Left hindlimb (tissue), 1 donor: ENCODE data around the gene ADCY10.
"Not testable (repeated sequence)": the region's sequence is repeated elsewhere in the genome, so short reads cannot be mapped to it uniquely, and the experiment has no call there.

Experiments
- DNase-seq: peaks from one replicate; pipeline ENCODE4 v3.0.0-alpha.2; 2018

ADCY10 gene

GRCh38 chr1:167882376-167882775 lies 31.6 kb downstream of the ADCY10 start:
- DNase-seq, result no peak

DNA sequence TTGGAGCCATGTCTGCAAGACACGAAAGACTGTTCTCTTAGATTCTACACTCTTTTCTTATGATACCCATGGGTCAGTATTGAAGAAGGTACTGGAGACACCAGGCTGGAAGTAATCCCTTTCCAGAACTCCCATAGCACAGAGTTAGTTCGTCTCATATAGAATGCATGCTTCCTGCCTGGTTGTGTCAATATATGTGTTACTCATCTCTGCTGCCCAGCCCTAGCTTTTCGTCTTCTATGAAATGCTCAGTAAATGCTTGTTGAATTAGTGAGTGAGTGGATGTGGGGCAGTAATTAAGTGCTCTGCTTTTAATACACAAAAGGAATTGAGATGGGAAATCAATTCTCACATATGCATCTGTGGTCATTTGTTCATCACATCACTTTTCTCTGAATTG lies 32.1 kb downstream of the ADCY10 start:
- no peak for DNase-seq

- DNase-seq, result no peak
Measured at GRCh38 chr1:167881069-167881468, 32.9 kb downstream of the ADCY10 start.

- DNase-seq, result no peak
Measured at GRCh38 chr1:167880580-167881021, 33.3 kb downstream of the ADCY10 start.

DNA sequence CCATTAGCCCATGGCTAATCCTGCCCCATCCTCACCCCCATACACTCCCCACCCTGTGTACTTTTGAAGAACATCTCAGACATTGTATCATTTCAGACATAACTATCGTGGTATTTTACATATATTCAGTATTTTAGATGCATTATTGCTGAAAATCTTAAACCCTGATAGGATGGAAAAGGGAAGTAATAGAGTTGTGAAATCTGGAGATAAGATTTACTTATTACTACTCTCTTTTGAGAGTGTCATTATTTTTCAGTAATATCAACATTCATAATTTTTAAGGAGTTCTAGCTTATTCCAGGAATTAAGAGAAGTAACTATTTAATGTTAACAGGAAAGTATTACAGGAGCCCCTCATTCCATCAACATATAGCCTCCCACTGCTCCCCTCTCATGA lies 34.4 kb downstream of the ADCY10 start:
- DNase-seq, result no peak

DNA sequence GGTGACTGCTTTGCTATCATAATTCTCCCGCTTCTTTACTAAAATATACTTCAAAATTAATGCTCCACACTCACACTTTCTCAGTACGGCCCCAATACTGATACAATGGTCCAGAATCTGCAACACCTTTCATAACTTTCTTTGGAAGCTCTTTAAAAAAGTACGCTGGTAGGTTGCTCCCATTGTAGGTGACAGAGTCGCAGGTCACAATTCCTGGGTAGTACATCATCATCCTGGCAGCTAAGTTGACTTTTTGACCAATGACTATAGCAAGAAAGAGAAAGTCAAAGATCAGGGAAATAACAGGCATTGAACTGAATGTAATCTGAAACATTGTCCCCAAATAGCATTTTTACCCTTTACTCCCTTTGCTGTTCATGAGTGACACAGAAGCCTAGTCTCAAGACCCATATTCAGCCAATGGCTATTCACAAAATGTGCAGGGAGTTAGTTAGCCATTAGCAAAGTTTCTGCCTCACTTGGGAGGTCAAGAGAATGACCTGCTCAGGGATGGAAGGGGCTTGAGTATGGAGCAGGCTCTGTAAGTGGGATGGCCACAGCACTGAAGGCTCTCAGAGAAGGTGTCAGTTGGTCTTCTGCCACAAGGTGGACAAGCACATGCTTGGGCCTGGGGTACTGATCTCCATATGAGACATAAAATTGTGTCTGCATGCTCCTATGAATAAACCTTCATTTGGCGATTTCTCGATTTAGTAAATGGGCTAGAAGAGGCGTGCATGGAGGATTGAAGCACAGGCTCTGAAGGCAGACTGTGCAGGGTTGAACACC lies 35.4 kb downstream of the ADCY10 start:
- no peak for DNase-seq

DNA sequence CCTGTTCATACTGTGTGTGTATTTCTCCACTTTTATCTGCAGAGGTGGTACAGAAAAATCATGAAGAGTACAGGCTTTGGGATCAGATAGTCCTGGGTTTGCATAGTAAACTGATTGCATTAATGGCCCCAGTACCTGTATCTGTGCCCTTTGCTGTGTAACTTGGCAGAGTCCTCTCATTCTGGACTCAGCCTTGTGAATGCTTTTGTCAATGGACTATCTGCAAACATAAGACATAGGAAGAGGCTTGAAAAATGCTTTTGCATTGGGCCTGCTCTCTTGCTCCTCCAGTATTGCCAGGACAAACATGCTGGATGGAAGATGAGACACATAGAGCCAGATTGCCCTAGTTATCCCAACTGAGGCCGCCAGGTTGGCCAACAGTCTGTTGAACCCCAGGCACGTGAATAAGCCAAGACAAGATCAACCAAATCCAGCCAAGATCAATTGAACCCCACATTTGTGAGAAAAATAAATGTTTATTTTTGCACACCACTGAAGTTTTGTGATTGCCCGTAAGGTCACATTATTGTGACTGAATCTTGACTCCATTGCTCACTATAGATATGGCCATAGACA lies 37.2 kb downstream of the ADCY10 start:
- DNase-seq, result no peak

- DNase-seq, result no peak
Measured at GRCh38 chr1:167871331-167871730, 42.6 kb downstream of the ADCY10 start.

GRCh38 chr1:167869157-167870001 lies 44.6 kb downstream of the ADCY10 start:
- DNase-seq, result not testable (repeated sequence)

GRCh38 chr1:167866739-167867414 lies 47.1 kb downstream of the ADCY10 start:
- not testable (repeated sequence) for DNase-seq

GRCh38 chr1:167866326-167866725 lies 47.6 kb downstream of the ADCY10 start:
- not testable (repeated sequence) for DNase-seq

GRCh38 chr1:167865804-167866308 lies 48.1 kb downstream of the ADCY10 start:
- DNase-seq, result not testable (repeated sequence)

- not testable (repeated sequence) for DNase-seq
Measured at GRCh38 chr1:167865193-167865592, 48.7 kb downstream of the ADCY10 start.

DNA sequence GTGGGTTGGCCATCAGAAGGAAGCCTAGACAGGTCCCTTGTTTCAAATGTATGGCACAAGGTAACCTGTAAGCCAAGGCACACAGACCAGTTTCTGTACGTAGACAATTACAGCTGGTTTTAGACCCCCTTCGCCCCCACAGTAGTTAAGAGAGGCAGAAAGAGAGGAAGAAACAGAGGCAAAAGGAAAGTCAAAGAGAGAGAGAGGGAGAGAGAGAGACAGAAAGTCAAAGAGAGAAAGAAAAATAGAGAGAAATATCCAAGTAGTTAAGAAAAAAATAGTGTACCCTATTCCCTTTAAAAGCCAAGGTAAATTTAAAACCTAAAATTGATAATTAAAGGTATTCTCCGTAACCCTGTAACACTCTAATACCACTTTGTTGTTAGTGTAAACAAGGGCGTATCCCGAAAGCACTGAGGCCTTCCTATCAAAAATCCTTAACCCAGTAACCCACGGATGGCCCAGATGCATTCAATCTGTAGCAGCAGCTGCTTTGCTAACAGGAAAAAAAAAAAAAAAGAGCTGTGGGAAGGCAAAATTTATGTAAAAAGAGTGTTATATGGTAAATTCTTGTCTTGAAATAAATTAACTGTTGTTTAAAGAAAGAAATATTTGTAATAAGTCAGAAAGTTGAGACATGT lies 49.4 kb downstream of the ADCY10 start:
- DNase-seq, result no peak

GRCh38 chr1:167863921-167864279 lies 50.0 kb downstream of the ADCY10 start:
- no peak for DNase-seq

GRCh38 chr1:167863191-167863920 lies 50.6 kb downstream of the ADCY10 start:
- not testable (repeated sequence) for DNase-seq

GRCh38 chr1:167862432-167863076 lies 51.4 kb downstream of the ADCY10 start:
- DNase-seq, result no peak

GRCh38 chr1:167861664-167862381 lies 52.1 kb downstream of the ADCY10 start:
- no peak for DNase-seq

- no peak for DNase-seq
Measured at GRCh38 chr1:167860231-167860923, 53.6 kb downstream of the ADCY10 start.
